H1 (cell line): ENCODE data around the gene TMEM30A. TPM values are rescaled to one million over a fixed set of nuclear protein-coding genes. Genes with fewer than 3 reads are reported as not detected.

Experiments
- CTCF ChIA-PET: fragments of 300-600 bp; sonication (Branson Sonifier 250); formaldehyde crosslinking; loops from one replicate; lab custom pipeline; 2021; ENCODE audit not compliant: partially characterized antibody; lab: Charles Lee
- POLR2A ChIA-PET: fragments of 300-600 bp; sonication (Branson Sonifier 250); formaldehyde crosslinking; loops from one replicate; lab custom pipeline; 2021; ENCODE audit warnings: inconsistent platforms; ENCODE audit not compliant: partially characterized antibody; lab: Charles Lee
- DNase-seq, 2 experiments: peaks; one replicate each; pipeline versions ENCODE4 v3.0.0 to v3.0.0-alpha.2; 2010 to 2022; ENCODE audit warnings: low spot score in 2 of 2, low read depth in 1 of 2, mixed read lengths in 1 of 2
- FAIRE-seq: peaks from 2 replicates; lab custom pipeline; 2011; peaks lifted over from hg19 to GRCh38; lab: Jason Lieb, UNC
- H2AFZ ChIP-seq: 2 replicates; pipeline ENCODE4 v1.8.1; 2012; ENCODE audit warnings: low read length, inconsistent platforms
- H2AK5ac ChIP-seq: 2 replicates; pipeline ENCODE4 v1.6.1; 2013; ENCODE audit warnings: low read depth, low read length
- H2BK120ac ChIP-seq: replicated peaks from 2 replicates; pipeline ENCODE3; 2013; ENCODE audit warnings: low read depth, low read length, inconsistent platforms
- H2BK12ac ChIP-seq: 2 replicates; pipeline ENCODE4 v1.6.1; 2013; ENCODE audit warnings: low read depth, low read length
- H2BK15ac ChIP-seq: 2 replicates; pipeline ENCODE4 v1.6.1; 2013; ENCODE audit warnings: low read length
- H2BK20ac ChIP-seq: 2 replicates; pipeline ENCODE4 v1.6.1; 2013; ENCODE audit warnings: low read length
- H2BK5ac ChIP-seq: 2 replicates; pipeline ENCODE4 v1.6.1; 2013; ENCODE audit warnings: low read depth, low read length
- H3K14ac ChIP-seq: 2 replicates; pipeline ENCODE4 v1.6.1; 2013; ENCODE audit warnings: inconsistent platforms; ENCODE audit not compliant: insufficient read length
- H3K18ac ChIP-seq: 2 replicates; pipeline ENCODE4 v1.6.1; 2013; ENCODE audit warnings: low read length; ENCODE audit errors: extremely low read depth
- H3K23ac ChIP-seq: 2 replicates; pipeline ENCODE4 v1.6.1; 2013; ENCODE audit warnings: inconsistent platforms; ENCODE audit not compliant: insufficient read length
- H3K23me2 ChIP-seq: 2 replicates; pipeline ENCODE4 v1.6.1; 2013; ENCODE audit warnings: low read depth, low read length
- H3K27ac ChIP-seq: 2 replicates; pipeline ENCODE4 v1.6.1; 2011; ENCODE audit warnings: low read depth, low read length, inconsistent platforms
- H3K27me3 ChIP-seq, 4 experiments: replicated peaks in 1 of 4; 1 replicate in 1 of 4; 2 replicates in 3 of 4; pipeline versions ENCODE4 v1.6.1 to v1.8.1; 2011 to 2013; ENCODE audit warnings: low read length in 3 of 4, mild to moderate bottlenecking in 3 of 4, inconsistent platforms in 2 of 4, mixed read lengths in 2 of 4, moderate library complexity in 1 of 4; ENCODE audit not compliant: control insufficient read depth in 3 of 4, insufficient read depth in 3 of 4; ENCODE audit errors: extremely low read depth in 1 of 4
- H3K36me3 ChIP-seq, 4 experiments: 2 replicates each; pipeline versions ENCODE4 v1.6.1 to v1.8.1; 2011 to 2013; ENCODE audit warnings: mild to moderate bottlenecking in 4 of 4, low read length in 3 of 4, moderate library complexity in 2 of 4, control low read depth in 1 of 4, inconsistent platforms in 1 of 4; ENCODE audit not compliant: insufficient read depth in 4 of 4, control insufficient read depth in 2 of 4
- H3K4ac ChIP-seq: replicated peaks from 2 replicates; pipeline ENCODE3; 2013; ENCODE audit warnings: low read length, low read depth, mixed read lengths, inconsistent platforms; ENCODE audit not compliant: insufficient read length
- H3K4me1 ChIP-seq, 4 experiments: replicated peaks in 1 of 4; 1 replicate in 1 of 4; 2 replicates in 3 of 4; pipeline versions ENCODE4 v1.6.1 to v1.8.1; 2011 to 2013; ENCODE audit warnings: low read length in 3 of 4, inconsistent platforms in 2 of 4, mixed read lengths in 1 of 4; ENCODE audit not compliant: insufficient read depth in 4 of 4, control insufficient read depth in 3 of 4
- H3K4me2 ChIP-seq, 2 experiments: 2 replicates each; pipeline versions ENCODE4 v1.6.1 to v1.8.1; 2011 to 2013; ENCODE audit warnings: low read depth in 2 of 2, low read length in 2 of 2, control low read depth in 1 of 2, inconsistent platforms in 1 of 2, mild to moderate bottlenecking in 1 of 2; ENCODE audit not compliant: insufficient read depth in 1 of 2
- H3K4me3 ChIP-seq, 4 experiments: fragments of 200-600, 300-600 bp in 1 of 4; sonication (generic), shearing (Covaris generic), sonication (Bioruptor Twin) in 1 of 4; 2 replicates each; pipeline versions ENCODE4 v1.5.1 to v1.8.1; 2011 to 2016; ENCODE audit warnings: low read length in 4 of 4, low read depth in 3 of 4, control low read depth in 2 of 4, inconsistent platforms in 2 of 4, mild to moderate bottlenecking in 2 of 4, mixed read lengths in 1 of 4, moderate library complexity in 1 of 4; ENCODE audit not compliant: insufficient read depth in 2 of 4; ENCODE audit errors: extremely low read depth in 1 of 4
- H3K56ac ChIP-seq: replicated peaks from 2 replicates; pipeline ENCODE3; 2013; ENCODE audit warnings: low read depth, mild to moderate bottlenecking, mixed read lengths, low read length, inconsistent platforms; ENCODE audit not compliant: insufficient read length
- H3K79me1 ChIP-seq: 2 replicates; pipeline ENCODE4 v1.6.1; 2013; ENCODE audit warnings: low read depth, low read length, control low read depth
- H3K79me2 ChIP-seq, 2 experiments: 2 replicates each; pipeline versions ENCODE4 v1.6.1 to v1.8.1; 2012 to 2013; ENCODE audit warnings: low read length in 2 of 2, mild to moderate bottlenecking in 2 of 2, inconsistent platforms in 1 of 2; ENCODE audit not compliant: insufficient read depth in 2 of 2, control insufficient read depth in 1 of 2
- H3K9ac ChIP-seq, 4 experiments: replicated peaks in 1 of 4; 1 replicate in 1 of 4; 2 replicates in 3 of 4; pipeline versions ENCODE4 v1.6.1 to v1.8.1; 2011 to 2013; ENCODE audit warnings: low read depth in 3 of 4, low read length in 3 of 4, control low read depth in 2 of 4, mild to moderate bottlenecking in 2 of 4, moderate library complexity in 2 of 4, inconsistent platforms in 1 of 4; ENCODE audit errors: extremely low read depth in 1 of 4
- H3K9me3 ChIP-seq, 2 experiments: 2 replicates each; pipeline versions ENCODE4 v1.6.1 to v1.8.1; 2012 to 2013; ENCODE audit warnings: mild to moderate bottlenecking in 2 of 2, moderate library complexity in 2 of 2, control low read depth in 1 of 2, inconsistent platforms in 1 of 2, low read depth in 1 of 2, low read length in 1 of 2, mixed read lengths in 1 of 2; ENCODE audit not compliant: insufficient read depth in 2 of 2
- H4K20me1 ChIP-seq, 2 experiments: replicated peaks in 1 of 2; 2 replicates each; pipeline versions ENCODE3 to v1.8.1; 2011 to 2013; ENCODE audit warnings: inconsistent platforms in 2 of 2, low read length in 2 of 2, mild to moderate bottlenecking in 1 of 2; ENCODE audit not compliant: insufficient read depth in 2 of 2, control insufficient read depth in 1 of 2
- H4K5ac ChIP-seq: 2 replicates; pipeline ENCODE4 v1.6.1; 2013; ENCODE audit warnings: low read length, low read depth, mixed read lengths, inconsistent platforms; ENCODE audit not compliant: insufficient read length
- H4K8ac ChIP-seq: 2 replicates; pipeline ENCODE4 v1.8.0; 2013; ENCODE audit warnings: mild to moderate bottlenecking, moderate library complexity, low read length, inconsistent platforms; ENCODE audit not compliant: insufficient read depth; ENCODE audit errors: extremely low read depth
- H4K91ac ChIP-seq: replicated peaks from 2 replicates; pipeline ENCODE3; 2013; ENCODE audit warnings: low read length, mixed read lengths, inconsistent platforms; ENCODE audit not compliant: insufficient read length
- FOSL1 ChIP-seq: IDR thresholded peaks from 2 replicates; pipeline ENCODE4 v1.6.1; 2011; ENCODE audit warnings: mild to moderate bottlenecking, low read depth, low read length, moderate library complexity; ENCODE audit not compliant: insufficient read depth
- KDM5A ChIP-seq: fragments of 200-600 bp; IDR thresholded peaks from 2 replicates; pipeline ENCODE4 v1.7.1; 2012; ENCODE audit warnings: mild to moderate bottlenecking, low read length, inconsistent platforms, mixed read lengths
- NANOG ChIP-seq: IDR thresholded peaks from 2 replicates; pipeline ENCODE4 v1.6.1; 2011; ENCODE audit warnings: low read length, low read depth, mild to moderate bottlenecking, inconsistent platforms; ENCODE audit not compliant: insufficient read depth, poor library complexity, severe bottlenecking
- POLR2AphosphoS5 ChIP-seq: IDR thresholded peaks from 2 replicates; pipeline ENCODE4 v1.6.1; 2011; ENCODE audit warnings: low read depth, low read length
- SAP30 ChIP-seq: fragments of 300-600 bp; sonication (generic); IDR thresholded peaks from 2 replicates; pipeline ENCODE4 v1.7.1; 2012; ENCODE audit warnings: low read length, moderate library complexity, mild to moderate bottlenecking, inconsistent platforms; ENCODE audit not compliant: insufficient read depth, insufficient replicate concordance
- SP1 ChIP-seq: IDR thresholded peaks from 2 replicates; pipeline ENCODE4 v1.6.1; 2011; ENCODE audit warnings: low read depth, low read length
- SRF ChIP-seq: IDR thresholded peaks from 2 replicates; pipeline ENCODE4 v1.6.1; 2011; ENCODE audit warnings: mild to moderate bottlenecking, low read depth, low read length, moderate library complexity
- TEAD4 ChIP-seq: IDR thresholded peaks from 2 replicates; pipeline ENCODE4 v1.6.1; 2012; ENCODE audit warnings: low read depth, low read length, inconsistent platforms, mixed read lengths
- WGBS, 2 experiments: shearing (Covaris generic) in 1 of 2; methylation state at CpG; one replicate each; pipeline versions ENCODE4 v1.1.6 to v1.1.7; 2013 to 2015; ENCODE audit warnings: low lambda C conversion rate in 2 of 2, mixed read lengths in 2 of 2, inconsistent platforms in 1 of 2, low coverage in 1 of 2, missing lambda C conversion rate in 1 of 2; ENCODE audit not compliant: insufficient replicate concordance in 2 of 2, insufficient coverage in 1 of 2, insufficient read length in 1 of 2; ENCODE audit errors: extremely low coverage in 1 of 2, missing lambda C conversion rate in 1 of 2; 5-methylcytosine and 5-hydroxymethylcytosine counted together
- polyA plus RNA-seq, 7 experiments: library from polyadenylated mRNA; depleted of rRNA in 3 of 7; stranded (reverse) in 5 of 7; unstranded in 2 of 7; fragments of >200 nt in 5 of 7; fragments of 200-250 nt in 2 of 7; gene quantifications; 1 replicate in 5 of 7; 2 replicates in 1 of 7; 4 replicates in 1 of 7; pipeline versions ENCODE4 v1.2.1 to v1.2.3, GENCODE V29; 2011 to 2013; ENCODE audit warnings: missing spikeins in 2 of 7, mixed read lengths in 2 of 7
- total RNA-seq: library from RNA; stranded (reverse); fragmentation: NEBNext Ultra II Directional; extraction: Animal tissue kit (Norgen Biotek cat#: 25700); gene quantifications from 2 replicates; pipeline ENCODE4 v1.2.1, GENCODE V29; 2021

The TMEM30A gene
- total and polyA plus RNA-seq, 2 of the 8 experiments (the other 6 are each of a cell fraction or from before 2014, with no cell fraction given) = 10.5 to 71.0 TPM

DNA sequence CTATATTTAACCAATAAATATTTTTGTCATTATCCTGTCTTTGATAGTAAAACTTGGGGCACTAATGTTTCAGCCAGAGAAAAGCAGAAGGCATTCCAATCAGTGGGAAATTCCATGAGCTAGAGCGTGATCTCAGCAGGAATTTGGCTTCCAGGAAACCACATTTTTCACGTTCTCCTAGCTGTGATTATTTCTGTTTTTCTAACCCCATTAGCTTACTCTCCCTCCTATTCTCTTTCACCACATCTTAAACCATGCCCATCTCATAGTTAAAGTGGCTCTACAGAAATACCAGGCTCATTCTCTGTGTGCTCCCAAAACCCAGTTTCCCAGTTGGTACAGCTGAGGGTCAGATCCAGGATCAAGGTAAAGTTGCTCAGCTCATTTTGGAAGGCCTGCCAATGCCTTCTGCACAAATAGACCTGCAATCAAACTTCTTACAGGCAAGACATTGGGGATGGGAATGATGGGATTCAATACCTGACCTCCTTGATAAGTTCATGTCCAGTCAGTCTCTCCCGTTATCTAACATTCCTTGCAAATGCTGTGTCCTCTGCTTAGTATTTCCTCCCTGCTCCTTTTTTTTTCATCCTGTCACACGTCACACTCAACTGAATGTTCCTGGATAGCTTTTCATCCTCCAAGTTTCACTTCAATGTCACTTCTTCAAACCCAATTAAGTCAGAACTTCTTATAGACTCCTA lies 33.1 kb upstream of the TMEM30A start:
- WGBS, 2 experiments = 62% methylated on average over 4 of the region's 4 CpGs; no CpG with 5 or more reads in 1 of the 2 experiments
- peak overlapping the region; percentile 38; the same call in 1 of the 2 replicates for H2AFZ ChIP-seq
- CTCF ChIA-PET = interaction anchor here (0.9 to 1.8 kb wide), 8 partner anchors 9 to 51 kb away, joined by 3 to 6 read pairs (median 3); no protein-coding TSS in a partner anchor

More for the DNA sequence above, 33.1 kb upstream of the TMEM30A start:
- Histone ChIP-seq H4K5ac (peak overlapping the region; percentile 26), H3K9me3 (no peaks in the 10 kb centered on the region), H3K36me3 (peaks cover 0 to 7% (median 0%) of the 10 kb centered on the region in 4 experiments; a peak in 2 of 8 replicates), H3K56ac (no peak overlapping the region), H4K91ac (no peak overlapping the region), H3K79me1 (no peaks in the 10 kb centered on the region), H2AK5ac (no peak overlapping the region; the same call in 1 of the 2 replicates), H2BK15ac (no peak overlapping the region), H2BK20ac (no peak overlapping the region), H3K27ac (no peak overlapping the region), H2BK5ac (no peak overlapping the region), H3K23me2 (no peaks in the 10 kb centered on the region), H2BK120ac (no peak overlapping the region), H3K18ac (no peak overlapping the region), H2BK12ac (0 out of 2 replicates have a peak overlapping the region, but pooled peaks have one; percentile 56), H3K4me1 (peaks cover 0 to 4% (median 1%) of the 10 kb centered on the region in 4 experiments; a peak in 3 of 7 replicates), H3K4me3 (no peak overlapping the region), H3K23ac (no peak overlapping the region), H3K4ac (no peak overlapping the region), H3K27me3 (no peaks in the 10 kb centered on the region), H3K4me2 (peak overlapping the region in 1 of 2 experiments; percentile 17; a peak in 1 of 4 replicates), H4K20me1 (no peaks in the 10 kb centered on the region), H3K14ac (no peak overlapping the region), H3K9ac (no peak overlapping the region), H4K8ac (no peak overlapping the region), H3K79me2 (no peaks in the 10 kb centered on the region)
- TF ChIP-seq KDM5A = no peak
- 0 out of 2 replicates have a peak, but pooled peaks have one; percentile 27 for TF ChIP-seq SP1
- no peak for TF ChIP-seq SRF
- peak; percentile 62; the same call in 1 of the 2 replicates for TF ChIP-seq TEAD4
- no peak for TF ChIP-seq NANOG
- TF ChIP-seq FOSL1 = no peak
- TF ChIP-seq POLR2AphosphoS5 = no peak
- TF ChIP-seq SAP30 = no peak
- POLR2A ChIA-PET = interaction anchor here (0.9 to 1.8 kb wide), 3 partner anchors 11 to 20 kb away, joined by 3 to 7 read pairs (median 4); no protein-coding TSS in a partner anchor
- no peak for DNase-seq
- FAIRE-seq = no peak
